MM.1S (cell line): ENCODE results near the gene FAM117A.

Source experiments
- DNase-seq: peaks from one replicate; pipeline ENCODE4 v3.0.0-alpha.2; 2015
- H2AFZ ChIP-seq: fragments of 300-600 bp; sonication (generic); 2 replicates; pipeline ENCODE4 v1.6.0; 2016; ENCODE audit warnings: antibody characterized with exemption, low read length
- H3F3A ChIP-seq: fragments of 300-600 bp; sonication (generic); 2 replicates; pipeline ENCODE4 v1.6.1; 2016; ENCODE audit warnings: mild to moderate bottlenecking, antibody characterized with exemption, low read length, moderate library complexity, mixed read lengths; ENCODE audit not compliant: insufficient read depth
- H3K27ac ChIP-seq: fragments of 300-600 bp; sonication (generic); 2 replicates; pipeline ENCODE4 v1.5.1; 2016; ENCODE audit warnings: mild to moderate bottlenecking, low read length
- H3K27me3 ChIP-seq: fragments of 300-600 bp; sonication (generic); replicated peaks from 2 replicates; pipeline ENCODE4 v1.6.0; 2016; ENCODE audit warnings: low read length; ENCODE audit not compliant: insufficient read depth
- H3K36me3 ChIP-seq: fragments of 300-600 bp; sonication (generic); replicated peaks from 2 replicates; pipeline ENCODE4 v1.6.1; 2016; ENCODE audit warnings: mild to moderate bottlenecking, low read length, mixed read lengths; ENCODE audit not compliant: insufficient read depth
- H3K4me1 ChIP-seq: fragments of 300-600 bp; sonication (generic); 2 replicates; pipeline ENCODE4 v1.6.1; 2016; ENCODE audit warnings: low read length, mixed read lengths
- H3K4me2 ChIP-seq: fragments of 300-600 bp; sonication (generic); 2 replicates; pipeline ENCODE4 v1.6.0; 2016; ENCODE audit warnings: low read depth, low read length
- H3K4me3 ChIP-seq: fragments of 300-600 bp; sonication (generic); 2 replicates; pipeline ENCODE4 v1.5.1; 2016; ENCODE audit warnings: low read length, mixed read lengths
- H3K79me2 ChIP-seq: fragments of 300-600 bp; sonication (generic); 2 replicates; pipeline ENCODE4 v1.6.1; 2016; ENCODE audit warnings: mixed run types, low read length, mixed read lengths
- H3K9ac ChIP-seq: fragments of 300-600 bp; sonication (generic); 2 replicates; pipeline ENCODE4 v1.6.1; 2016; ENCODE audit warnings: low read length, mixed read lengths
- H3K9me2 ChIP-seq: fragments of 300-600 bp; sonication (generic); replicated peaks from 2 replicates; pipeline ENCODE4 v1.6.1; 2016; ENCODE audit warnings: mild to moderate bottlenecking, low read length, mixed read lengths; ENCODE audit not compliant: insufficient read depth
- H3K9me3 ChIP-seq: fragments of 300-600 bp; sonication (generic); replicated peaks from 2 replicates; pipeline ENCODE4 v1.6.1; 2016; ENCODE audit warnings: mild to moderate bottlenecking, low read length, mixed read lengths; ENCODE audit not compliant: insufficient read depth
- H4K20me1 ChIP-seq: fragments of 300-600 bp; sonication (generic); 2 replicates; pipeline ENCODE4 v1.6.1; 2016; ENCODE audit warnings: mild to moderate bottlenecking, low read length, moderate library complexity, mixed read lengths; ENCODE audit not compliant: insufficient read depth
- EZH2 ChIP-seq: fragments of 300-600 bp; sonication (generic); optimal IDR thresholded peaks from 2 replicates; pipeline ENCODE3; 2017; ENCODE audit warnings: low read depth, mild to moderate bottlenecking, antibody characterized with exemption, low read length, mixed read lengths
- EZH2phosphoT487 ChIP-seq: fragments of 300-600 bp; sonication (generic); IDR thresholded peaks from 2 replicates; pipeline ENCODE4 v1.6.1; 2018; ENCODE audit warnings: antibody characterized with exemption, low read length
- TF ChIP-seq, protein P1 (sequence below): fragments of 300-600 bp; sonication (generic); IDR thresholded peaks from 2 replicates; pipeline ENCODE4 v1.5.1; 2016; ENCODE audit warnings: antibody characterized with exemption, low read length, mixed read lengths

The FAM117A gene

GRCh38 chr17:49667854-49668253 lies 96.1 kb downstream of the FAM117A start:
- Histone ChIP-seq H4K20me1 (peaks cover 15% of the 10 kb centered on the region), H3K4me2 (no peak overlapping the region), H3K9me2 (no peaks in the 10 kb centered on the region), H3K9me3 (no peaks in the 10 kb centered on the region), H3K4me1 (peaks cover 13% of the 10 kb centered on the region; the same call in 1 of the 2 replicates), H3K27me3 (no peaks in the 10 kb centered on the region), H3F3A (no peaks in the 10 kb centered on the region), H2AFZ (no peak overlapping the region), H3K36me3 (no peaks in the 10 kb centered on the region), H3K9ac (no peak overlapping the region), H3K27ac (no peak overlapping the region), H3K79me2 (peaks cover 88% of the 10 kb centered on the region), H3K4me3 (no peak overlapping the region)
- DNase-seq, result no peak
- TF ChIP-seq EZH2phosphoT487 (no peak), EZH2 (no peak)
- TF ChIP-seq, protein P1, sequence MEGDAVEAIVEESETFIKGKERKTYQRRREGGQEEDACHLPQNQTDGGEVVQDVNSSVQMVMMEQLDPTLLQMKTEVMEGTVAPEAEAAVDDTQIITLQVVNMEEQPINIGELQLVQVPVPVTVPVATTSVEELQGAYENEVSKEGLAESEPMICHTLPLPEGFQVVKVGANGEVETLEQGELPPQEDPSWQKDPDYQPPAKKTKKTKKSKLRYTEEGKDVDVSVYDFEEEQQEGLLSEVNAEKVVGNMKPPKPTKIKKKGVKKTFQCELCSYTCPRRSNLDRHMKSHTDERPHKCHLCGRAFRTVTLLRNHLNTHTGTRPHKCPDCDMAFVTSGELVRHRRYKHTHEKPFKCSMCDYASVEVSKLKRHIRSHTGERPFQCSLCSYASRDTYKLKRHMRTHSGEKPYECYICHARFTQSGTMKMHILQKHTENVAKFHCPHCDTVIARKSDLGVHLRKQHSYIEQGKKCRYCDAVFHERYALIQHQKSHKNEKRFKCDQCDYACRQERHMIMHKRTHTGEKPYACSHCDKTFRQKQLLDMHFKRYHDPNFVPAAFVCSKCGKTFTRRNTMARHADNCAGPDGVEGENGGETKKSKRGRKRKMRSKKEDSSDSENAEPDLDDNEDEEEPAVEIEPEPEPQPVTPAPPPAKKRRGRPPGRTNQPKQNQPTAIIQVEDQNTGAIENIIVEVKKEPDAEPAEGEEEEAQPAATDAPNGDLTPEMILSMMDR, result no peak

- no peaks in the 10 kb centered on the region for H3K36me3 ChIP-seq
- no peak overlapping the region for H3K9ac ChIP-seq
- TF ChIP-seq EZH2phosphoT487 (no peak), EZH2 (no peak)
- H3F3A ChIP-seq, result no peaks in the 10 kb centered on the region
- H3K4me1 ChIP-seq, result no peaks in the 10 kb centered on the region
- no peaks in the 10 kb centered on the region for H3K27me3 ChIP-seq
- no peak overlapping the region for H3K27ac ChIP-seq
- peaks cover 86% of the 10 kb centered on the region for H3K79me2 ChIP-seq
- no peak overlapping the region for H3K4me3 ChIP-seq
- no peaks in the 10 kb centered on the region for H3K9me3 ChIP-seq
- DNase-seq, result no peak
- no peak overlapping the region for H2AFZ ChIP-seq
- H3K4me2 ChIP-seq, result no peak overlapping the region
- H4K20me1 ChIP-seq, result peaks cover 10% of the 10 kb centered on the region
- H3K9me2 ChIP-seq, result no peaks in the 10 kb centered on the region
Measured at GRCh38 chr17:49664706-49665211, 99.2 kb downstream of the FAM117A start.
